Osteoblast (primary cell): ENCODE results near the gene NOXA1. TPM values are rescaled to one million over a fixed set of nuclear protein-coding genes. Genes with fewer than 3 reads are reported as not detected.

Experiments
- DNase-seq: peaks from one replicate; pipeline ENCODE4 v3.0.0; 2011; ENCODE audit warnings: low spot score, mixed read lengths; ENCODE audit not compliant: insufficient read length; ENCODE audit errors: missing footprints
- H2AFZ ChIP-seq: 2 replicates; pipeline ENCODE4 v1.6.0; 2011; ENCODE audit warnings: mild to moderate bottlenecking, low read length
- H3K27ac ChIP-seq: 2 replicates; pipeline ENCODE4 v1.5.1; 2011; ENCODE audit warnings: mild to moderate bottlenecking, low read depth, low read length, moderate library complexity
- H3K27me3 ChIP-seq: 2 replicates; pipeline ENCODE4 v1.6.0; 2012; ENCODE audit warnings: mild to moderate bottlenecking, control low read depth, inconsistent platforms, low read length, moderate library complexity; ENCODE audit not compliant: insufficient read depth
- H3K36me3 ChIP-seq: 2 replicates; pipeline ENCODE4 v1.5.1; 2011; ENCODE audit warnings: mild to moderate bottlenecking, low read length, control low read depth, moderate library complexity; ENCODE audit not compliant: insufficient read depth
- H3K4me1 ChIP-seq: 2 replicates; pipeline ENCODE4 v1.5.1; 2011; ENCODE audit warnings: mild to moderate bottlenecking, low read length, control low read depth, moderate library complexity; ENCODE audit not compliant: insufficient read depth
- H3K4me2 ChIP-seq: 2 replicates; pipeline ENCODE4 v1.6.0; 2011; ENCODE audit warnings: mild to moderate bottlenecking, low read length; ENCODE audit not compliant: insufficient read depth
- H3K4me3 ChIP-seq: fragments of 200-600 bp; sonication (generic); 3 replicates; pipeline ENCODE4 v1.5.1; 2012; ENCODE audit warnings: mild to moderate bottlenecking, low read length, inconsistent platforms; ENCODE audit not compliant: insufficient read depth
- H3K79me2 ChIP-seq: 2 replicates; pipeline ENCODE4 v1.6.0; 2012; ENCODE audit warnings: mild to moderate bottlenecking, low read length, control low read depth, inconsistent platforms; ENCODE audit not compliant: insufficient read depth
- H3K9me3 ChIP-seq: 2 replicates; pipeline ENCODE4 v1.5.1; 2011; ENCODE audit warnings: low read depth, low read length, control low read depth
- H4K20me1 ChIP-seq: 2 replicates; pipeline ENCODE4 v1.6.0; 2012; ENCODE audit warnings: mild to moderate bottlenecking, low read length, control low read depth; ENCODE audit not compliant: insufficient read depth
- total RNA-seq: library from RNA; depleted of rRNA; stranded (reverse); fragments of >200 nt; gene quantifications from 2 replicates; pipeline ENCODE4 v1.2.3, GENCODE V29; 2012
- TF ChIP-seq, protein P1 (sequence below): IDR thresholded peaks from 2 replicates; pipeline ENCODE4 v1.5.1; 2011; ENCODE audit warnings: mild to moderate bottlenecking, low read depth, low read length, moderate library complexity; ENCODE audit errors: extremely low read depth

The NOXA1 gene
- total RNA-seq, 1 donor, result 0.36 TPM

GRCh38 chr9:137474271-137474670 is 51.1 kb downstream of the NOXA1 start:
- peaks cover 5% of the 10 kb centered on the region for H3K27me3 ChIP-seq
- no peaks in the 10 kb centered on the region for H3K79me2 ChIP-seq
- H3K4me3 ChIP-seq, result no peak overlapping the region
- H3K4me1 ChIP-seq, result no peaks in the 10 kb centered on the region
- H3K9me3 ChIP-seq, result peaks cover 3% of the 10 kb centered on the region
- no peak overlapping the region for H3K4me2 ChIP-seq
- H2AFZ ChIP-seq, result no peak overlapping the region
- no peak overlapping the region for H3K27ac ChIP-seq
- TF ChIP-seq, protein P1, sequence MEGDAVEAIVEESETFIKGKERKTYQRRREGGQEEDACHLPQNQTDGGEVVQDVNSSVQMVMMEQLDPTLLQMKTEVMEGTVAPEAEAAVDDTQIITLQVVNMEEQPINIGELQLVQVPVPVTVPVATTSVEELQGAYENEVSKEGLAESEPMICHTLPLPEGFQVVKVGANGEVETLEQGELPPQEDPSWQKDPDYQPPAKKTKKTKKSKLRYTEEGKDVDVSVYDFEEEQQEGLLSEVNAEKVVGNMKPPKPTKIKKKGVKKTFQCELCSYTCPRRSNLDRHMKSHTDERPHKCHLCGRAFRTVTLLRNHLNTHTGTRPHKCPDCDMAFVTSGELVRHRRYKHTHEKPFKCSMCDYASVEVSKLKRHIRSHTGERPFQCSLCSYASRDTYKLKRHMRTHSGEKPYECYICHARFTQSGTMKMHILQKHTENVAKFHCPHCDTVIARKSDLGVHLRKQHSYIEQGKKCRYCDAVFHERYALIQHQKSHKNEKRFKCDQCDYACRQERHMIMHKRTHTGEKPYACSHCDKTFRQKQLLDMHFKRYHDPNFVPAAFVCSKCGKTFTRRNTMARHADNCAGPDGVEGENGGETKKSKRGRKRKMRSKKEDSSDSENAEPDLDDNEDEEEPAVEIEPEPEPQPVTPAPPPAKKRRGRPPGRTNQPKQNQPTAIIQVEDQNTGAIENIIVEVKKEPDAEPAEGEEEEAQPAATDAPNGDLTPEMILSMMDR, result no peak
- no peaks in the 10 kb centered on the region for H4K20me1 ChIP-seq
- DNase-seq, result no peak
- no peaks in the 10 kb centered on the region for H3K36me3 ChIP-seq

- Histone ChIP-seq H4K20me1 (no peaks in the 10 kb centered on the region), H3K79me2 (no peaks in the 10 kb centered on the region), H3K27me3 (no peaks in the 10 kb centered on the region), H3K4me2 (no peak overlapping the region), H3K4me1 (no peaks in the 10 kb centered on the region), H3K27ac (no peak overlapping the region), H3K9me3 (peaks cover 3% of the 10 kb centered on the region), H3K4me3 (no peak overlapping the region), H3K36me3 (no peaks in the 10 kb centered on the region), H2AFZ (no peak overlapping the region)
- DNase-seq, result no peak
- TF ChIP-seq, protein P1, result no peak
Observed at GRCh38 chr9:137475666-137476065, 52.5 kb downstream of the NOXA1 start.

DNA sequence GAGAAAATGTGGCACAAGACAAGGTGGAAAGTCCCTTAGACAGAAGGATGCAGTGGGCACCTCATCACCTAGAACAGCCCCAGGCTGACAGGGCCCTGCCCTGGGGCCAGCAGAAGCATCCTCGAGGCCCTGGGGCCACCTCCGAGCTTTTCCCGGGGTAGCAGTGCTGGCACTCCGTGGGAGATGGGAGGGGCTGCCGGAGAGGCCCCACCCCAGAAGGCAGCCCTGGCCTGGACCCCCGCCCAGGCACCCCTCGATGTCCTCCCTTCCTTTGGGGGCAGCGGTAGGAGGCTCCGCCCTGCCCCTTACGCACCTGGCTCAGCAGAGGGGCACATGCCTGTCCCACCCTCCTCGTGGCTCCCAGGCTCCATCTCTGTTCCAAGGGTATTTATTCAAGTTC is 53.7 kb downstream of the NOXA1 start:
- Histone ChIP-seq H2AFZ (no peak overlapping the region), H3K4me3 (no peak overlapping the region), H3K27me3 (no peaks in the 10 kb centered on the region), H3K9me3 (peaks cover 3% of the 10 kb centered on the region), H3K4me1 (no peaks in the 10 kb centered on the region), H3K27ac (no peak overlapping the region), H4K20me1 (no peaks in the 10 kb centered on the region), H3K4me2 (no peak overlapping the region), H3K79me2 (no peaks in the 10 kb centered on the region), H3K36me3 (no peaks in the 10 kb centered on the region)
- TF ChIP-seq, protein P1, result no peak
- DNase-seq, result peak; percentile 51

DNA sequence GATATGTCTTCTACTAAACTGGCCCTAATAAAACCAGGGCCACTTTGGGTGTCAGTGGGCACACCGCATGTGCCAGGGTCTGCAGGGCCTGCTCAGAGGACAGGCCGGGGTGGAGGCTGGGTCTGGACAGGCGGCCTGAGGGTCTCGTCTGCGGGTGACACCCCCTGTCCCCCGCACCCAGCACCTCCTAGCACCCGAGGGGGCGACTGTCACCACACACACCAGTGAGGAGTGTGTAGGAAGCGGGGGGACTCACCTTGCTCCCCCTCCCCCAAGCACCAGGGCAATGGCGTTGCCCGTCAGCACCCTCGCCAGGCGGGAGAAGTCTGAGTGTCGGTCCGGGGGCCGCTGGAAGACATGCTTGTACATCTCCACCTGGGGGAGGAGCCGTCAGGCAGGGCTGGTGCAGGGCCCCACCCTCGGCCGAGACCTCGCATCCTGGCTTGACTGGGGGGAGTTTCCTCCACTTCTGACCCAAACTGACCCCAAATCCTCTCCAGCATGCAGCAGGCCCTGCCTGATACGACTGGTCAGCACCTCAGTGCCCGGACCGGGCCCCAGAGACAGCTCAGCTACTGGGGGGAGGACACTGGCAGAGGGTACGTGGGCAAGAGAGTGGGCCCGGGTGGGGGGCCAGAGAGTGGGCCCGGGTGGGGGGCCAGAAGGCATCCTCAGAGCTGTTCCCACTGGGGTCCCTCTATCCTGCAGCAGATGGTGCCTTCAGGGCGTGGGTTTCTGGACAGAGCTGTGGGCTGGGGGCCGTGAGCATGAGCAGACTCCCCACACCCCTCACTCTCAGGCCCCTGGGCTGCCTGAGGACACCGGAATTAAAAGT is 54.8 kb downstream of the NOXA1 start:
- H2AFZ ChIP-seq, result no peak overlapping the region
- H3K9me3 ChIP-seq, result peaks cover 3% of the 10 kb centered on the region
- TF ChIP-seq, protein P1, result no peak
- H3K4me3 ChIP-seq, result no peak overlapping the region
- no peaks in the 10 kb centered on the region for H3K36me3 ChIP-seq
- no peak overlapping the region for H3K27ac ChIP-seq
- peaks cover 8% of the 10 kb centered on the region for H3K4me1 ChIP-seq
- peak; percentile 60 for DNase-seq
- no peak overlapping the region for H3K4me2 ChIP-seq
- H3K27me3 ChIP-seq, result no peaks in the 10 kb centered on the region
- H4K20me1 ChIP-seq, result no peaks in the 10 kb centered on the region
- H3K79me2 ChIP-seq, result no peaks in the 10 kb centered on the region
